CD4-positive, alpha-beta T cell treated with Interleukin-21 for 1 hour (primary cell): Measurements from ENCODE around the gene MID1IP1.

Experiments used
- DNase-seq: peaks from one replicate; pipeline ENCODE4 v3.0.0-alpha.2; 2020

The MID1IP1 gene, protein sequence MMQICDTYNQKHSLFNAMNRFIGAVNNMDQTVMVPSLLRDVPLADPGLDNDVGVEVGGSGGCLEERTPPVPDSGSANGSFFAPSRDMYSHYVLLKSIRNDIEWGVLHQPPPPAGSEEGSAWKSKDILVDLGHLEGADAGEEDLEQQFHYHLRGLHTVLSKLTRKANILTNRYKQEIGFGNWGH

DNA sequence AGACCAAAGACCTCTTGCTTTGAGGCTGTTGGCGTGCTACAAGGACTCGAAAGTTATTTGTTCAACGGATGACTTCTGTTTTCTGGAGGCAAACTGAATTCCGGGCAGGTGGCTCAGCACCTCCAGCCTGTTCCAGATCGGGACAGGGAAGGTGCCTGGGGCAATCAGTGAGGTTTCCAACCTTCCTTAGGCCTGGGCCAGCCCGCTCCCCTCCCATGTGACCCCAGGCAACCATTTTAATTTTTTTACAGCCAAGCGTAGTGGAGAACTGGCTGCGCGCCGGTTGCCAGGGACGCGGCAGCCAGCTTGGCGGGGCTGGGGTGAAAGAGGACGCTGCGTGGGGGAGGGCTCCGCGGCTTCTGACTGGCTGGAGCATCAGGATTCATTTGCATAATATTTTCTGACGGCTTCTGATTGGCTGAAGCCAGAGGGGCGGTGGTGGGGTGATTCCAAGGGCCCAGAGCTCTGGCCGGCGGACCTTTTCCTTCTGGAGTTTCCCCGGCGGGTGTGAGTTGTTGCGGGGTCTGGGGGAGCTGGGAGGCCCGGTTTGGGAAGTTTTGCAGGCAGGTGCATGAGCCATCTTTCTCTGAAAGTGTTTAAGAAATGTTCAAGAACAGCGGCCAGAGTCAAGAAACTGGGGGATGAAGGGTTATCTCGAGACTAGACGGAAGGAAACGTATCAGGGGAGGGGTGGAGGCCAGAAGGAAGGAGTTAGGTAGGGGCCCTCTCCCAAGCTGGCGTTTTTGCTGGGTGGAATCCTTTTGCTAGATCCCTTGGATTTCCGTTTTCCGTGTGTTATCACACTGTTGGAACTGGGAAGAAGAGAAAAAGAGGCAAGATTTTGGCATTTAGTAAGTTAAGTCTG, at the start of gene MID1IP1:
Gene MID1IP1 (plus strand): TSS at position 479 of the 865 bp plus-strand sequence. CDS start 3,488 bp downstream, outside the sequence.
- DNase-seq: peak; percentile 81

DNA sequence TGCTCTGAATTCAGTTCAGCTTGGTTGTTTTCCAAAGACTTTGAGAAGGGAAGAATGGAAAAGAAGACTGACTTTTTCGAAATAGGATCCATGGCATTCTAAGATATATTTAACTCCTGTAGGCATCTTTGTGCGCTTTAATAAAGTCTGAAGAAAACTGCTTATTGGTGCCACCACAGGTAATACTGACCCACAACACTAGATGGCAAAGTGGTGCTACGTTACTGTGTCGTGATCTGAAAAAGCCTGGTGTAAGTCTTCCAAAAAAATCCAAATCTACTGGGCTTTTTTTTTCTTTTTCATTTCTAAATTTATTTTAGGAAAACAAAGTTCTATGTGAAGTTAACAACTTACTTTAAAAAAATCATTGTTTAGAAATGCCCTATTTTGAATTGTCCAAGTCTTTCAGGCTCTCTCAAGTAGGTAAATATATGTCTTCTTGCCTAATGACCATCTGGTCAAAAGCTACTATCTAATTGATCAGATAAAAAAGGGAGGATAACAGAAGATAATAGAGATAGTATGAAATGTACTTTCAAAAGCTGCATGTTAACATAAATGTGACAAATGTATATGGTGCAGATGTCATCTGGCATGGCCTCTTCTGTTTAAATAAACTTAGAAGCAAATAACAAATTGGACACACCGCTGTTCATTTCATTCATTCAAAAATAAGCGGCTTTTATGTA, 47.0 kb upstream of the MID1IP1 start:
- DNase-seq: peak; percentile 42

DNA sequence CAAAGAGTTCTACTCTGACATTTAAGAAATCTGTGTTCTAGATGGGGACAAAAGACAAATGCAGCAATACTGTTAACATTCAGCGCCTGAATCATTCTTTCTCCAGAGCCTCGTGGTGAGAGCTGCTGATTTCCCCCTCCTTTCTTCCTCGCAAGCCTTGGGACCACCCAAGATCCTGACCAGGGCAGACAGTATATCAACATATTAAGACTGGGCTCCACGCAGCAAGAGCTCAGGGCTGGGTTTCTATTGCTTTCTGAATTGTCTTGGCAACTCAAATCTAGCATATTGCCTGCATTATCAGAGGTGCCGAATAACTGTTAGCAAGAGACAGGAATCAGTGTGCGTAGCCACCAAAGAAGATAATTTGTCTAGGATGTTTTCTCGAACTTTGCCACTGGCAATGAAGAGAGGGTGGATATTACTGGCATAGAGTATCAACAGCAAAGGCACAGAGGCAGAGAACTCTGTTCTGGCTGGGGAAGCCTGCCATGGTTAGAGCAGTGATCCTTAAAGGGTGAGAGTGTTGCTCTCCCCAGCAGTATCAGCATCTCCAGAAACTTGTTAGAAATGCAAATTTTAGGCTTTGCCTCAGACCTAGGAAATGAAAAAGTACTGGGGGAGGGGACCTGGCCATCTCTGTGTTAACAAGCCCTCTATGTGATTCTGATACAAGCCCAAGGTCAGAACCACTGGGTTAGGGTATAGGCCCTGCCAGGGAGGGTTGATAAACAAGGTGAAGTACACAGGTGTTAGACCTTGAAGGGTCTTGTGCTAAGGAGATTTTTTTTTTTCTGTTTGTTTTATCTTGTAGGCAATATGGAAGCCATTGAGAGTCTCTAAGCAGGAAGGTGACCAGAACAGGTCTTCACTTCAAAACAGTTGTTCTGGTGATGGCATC, 46.2 kb upstream of the MID1IP1 start:
- DNase-seq: no peak

DNA sequence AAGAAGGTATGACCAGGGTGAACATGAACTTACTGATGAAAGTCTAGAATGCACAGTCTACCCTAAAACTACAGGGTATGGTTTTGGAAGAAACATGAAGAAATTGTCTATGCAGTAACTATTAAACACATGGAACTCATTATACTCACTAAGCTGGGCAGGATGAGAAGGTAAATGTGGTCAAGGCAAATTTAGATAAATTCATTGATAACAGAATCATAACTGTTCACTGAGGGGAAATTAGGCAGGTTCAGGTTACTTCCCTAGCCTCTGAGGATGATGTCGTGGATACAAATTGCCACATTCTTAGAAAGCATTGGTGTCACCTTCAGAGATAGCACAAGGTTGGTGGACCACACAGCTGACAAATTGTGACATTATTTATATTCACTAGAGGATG, 40.4 kb upstream of the MID1IP1 start:
- no peak for DNase-seq

DNA sequence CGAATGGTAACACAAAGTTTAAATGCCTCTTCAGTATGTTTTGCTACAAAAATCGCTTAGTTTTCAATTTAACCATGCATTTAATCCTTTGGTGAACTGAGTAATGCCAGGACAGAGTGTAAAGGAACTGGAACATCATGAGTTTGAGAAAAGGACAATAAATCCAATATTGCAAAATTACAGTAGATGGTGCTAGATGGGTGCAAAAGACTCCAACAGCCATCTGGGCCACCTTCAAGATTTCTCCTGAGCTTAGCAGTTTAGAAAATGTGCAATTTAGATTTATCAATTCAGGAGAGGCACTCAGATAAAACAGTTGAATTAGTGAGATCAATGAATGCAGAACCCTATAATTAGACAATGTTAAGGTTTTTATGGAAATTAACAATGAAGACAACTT, 33.2 kb upstream of the MID1IP1 start:
- peak; percentile 36 for DNase-seq

DNA sequence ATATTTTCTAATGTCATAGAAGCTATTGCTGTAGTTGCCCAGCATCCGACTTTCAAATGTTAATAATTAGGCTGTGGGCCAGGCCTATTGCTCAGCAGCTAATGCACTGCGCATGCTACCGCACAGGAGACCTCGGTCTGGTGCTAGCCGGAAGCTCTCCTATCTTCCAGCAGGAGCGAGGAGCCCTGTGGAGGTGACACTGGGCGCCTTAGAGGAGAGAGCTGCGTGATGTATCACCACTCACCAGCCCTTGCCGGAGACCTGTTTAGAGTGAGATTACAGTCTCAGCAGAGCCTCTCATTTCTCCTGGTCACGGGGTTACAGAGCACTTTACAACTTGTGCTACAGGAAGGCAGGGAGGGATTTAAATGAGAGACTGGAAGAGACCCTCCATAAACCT, 31.1 kb upstream of the MID1IP1 start:
- DNase-seq: no peak

DNA sequence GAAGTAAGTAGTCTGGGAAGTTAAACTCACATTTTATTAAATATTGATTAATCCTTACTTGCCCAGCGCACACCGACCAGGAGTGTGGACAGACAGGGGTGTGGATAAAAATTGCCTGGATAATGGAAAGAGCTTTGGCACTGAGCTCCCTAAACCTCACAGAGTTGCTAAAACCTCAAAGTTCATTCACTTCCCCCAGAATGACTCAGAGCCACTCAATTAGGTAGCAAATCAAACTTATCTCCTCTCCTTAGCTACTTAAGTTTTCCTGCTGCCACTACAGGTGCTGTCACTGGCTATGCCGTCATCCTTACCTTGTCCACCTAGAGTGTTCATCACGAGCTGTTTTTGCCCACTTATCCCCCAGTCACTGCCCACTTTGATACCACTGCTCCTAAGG, 27.0 kb upstream of the MID1IP1 start:
- DNase-seq: no peak

DNA sequence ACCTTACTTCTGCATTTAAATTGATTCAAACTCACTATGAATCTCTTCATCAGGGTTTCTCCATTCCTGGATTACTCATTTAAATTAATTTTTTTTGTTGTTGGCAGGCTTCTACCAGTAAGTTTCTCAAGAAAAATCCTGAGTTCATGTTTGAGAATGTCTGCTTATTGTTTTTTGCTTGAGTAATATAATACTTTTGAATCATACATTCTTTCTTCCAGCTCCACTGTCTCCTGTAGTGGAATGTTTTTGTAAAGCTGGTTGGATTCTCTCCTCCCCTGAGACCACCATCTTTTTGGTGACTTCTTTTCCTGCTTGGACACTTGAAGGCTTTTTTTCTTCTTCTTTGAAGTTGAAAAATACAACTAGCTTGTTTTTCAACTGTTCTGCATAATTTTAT, 4.3 kb upstream of the MID1IP1 start:
- no peak for DNase-seq

DNA sequence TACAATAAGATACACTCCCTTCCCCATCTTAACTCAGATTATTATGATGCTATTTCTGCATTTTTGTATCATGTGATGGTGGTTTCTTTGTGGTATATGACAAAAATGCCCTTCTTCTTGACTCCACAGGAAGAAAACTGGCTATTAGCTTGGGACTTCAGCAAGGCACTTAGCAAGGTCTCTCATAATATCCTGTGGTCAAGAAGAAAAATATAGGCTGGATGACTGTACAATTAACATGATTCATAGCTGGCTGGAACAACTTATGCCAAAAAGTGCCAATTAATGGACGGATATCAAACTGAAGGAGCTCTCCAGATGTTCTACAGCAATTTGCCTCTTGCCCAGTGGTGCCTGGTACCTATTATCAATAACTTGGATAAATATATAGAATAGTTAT, 2.3 kb upstream of the MID1IP1 start:
- DNase-seq: no peak

DNA sequence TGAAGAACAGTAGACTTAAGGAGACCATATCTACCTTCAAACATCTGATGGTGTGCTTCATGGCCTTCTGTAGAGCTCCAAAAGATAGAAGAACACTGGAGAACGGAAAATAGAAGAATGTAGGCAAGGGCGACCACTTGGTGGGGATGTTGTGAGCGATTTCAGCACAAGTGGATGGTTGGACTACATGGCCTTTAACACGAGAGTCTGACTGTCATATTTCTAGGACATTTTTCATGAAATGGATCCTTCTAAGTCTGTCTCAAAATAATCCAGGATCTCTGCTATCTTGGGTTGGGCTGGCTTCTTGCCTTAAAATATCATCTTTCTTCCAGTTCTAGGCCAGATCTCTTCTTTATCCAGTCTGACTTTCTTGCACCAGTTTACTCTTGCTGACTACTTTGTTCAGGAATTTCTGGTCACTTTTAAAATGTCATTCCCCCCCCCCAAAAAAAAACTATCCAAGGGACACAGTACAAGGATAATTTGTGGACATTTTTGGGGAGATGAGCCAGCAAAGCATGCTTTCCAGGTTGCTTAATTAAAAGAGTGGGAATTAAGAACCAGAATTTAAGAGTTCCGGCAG, 1.2 kb upstream of the MID1IP1 start:
- peak; percentile 35 for DNase-seq

DNA sequence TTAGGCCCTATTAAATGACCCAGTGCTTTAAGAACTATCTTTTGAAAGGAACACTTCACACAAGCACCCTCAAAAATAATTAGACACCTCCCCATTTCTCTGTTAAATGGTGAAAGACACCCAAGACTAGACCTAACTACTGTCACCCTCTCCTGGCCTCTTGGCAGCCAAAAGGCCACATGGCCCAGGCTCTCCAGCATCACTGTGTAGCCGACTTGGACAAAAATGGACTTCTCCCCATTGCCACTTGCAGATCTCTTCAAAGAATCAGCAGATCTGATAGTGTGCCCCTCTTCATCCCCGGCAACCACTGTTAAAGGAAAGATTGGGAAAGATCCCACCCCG, 2.0 kb downstream of the MID1IP1 start:
- no peak for DNase-seq

DNA sequence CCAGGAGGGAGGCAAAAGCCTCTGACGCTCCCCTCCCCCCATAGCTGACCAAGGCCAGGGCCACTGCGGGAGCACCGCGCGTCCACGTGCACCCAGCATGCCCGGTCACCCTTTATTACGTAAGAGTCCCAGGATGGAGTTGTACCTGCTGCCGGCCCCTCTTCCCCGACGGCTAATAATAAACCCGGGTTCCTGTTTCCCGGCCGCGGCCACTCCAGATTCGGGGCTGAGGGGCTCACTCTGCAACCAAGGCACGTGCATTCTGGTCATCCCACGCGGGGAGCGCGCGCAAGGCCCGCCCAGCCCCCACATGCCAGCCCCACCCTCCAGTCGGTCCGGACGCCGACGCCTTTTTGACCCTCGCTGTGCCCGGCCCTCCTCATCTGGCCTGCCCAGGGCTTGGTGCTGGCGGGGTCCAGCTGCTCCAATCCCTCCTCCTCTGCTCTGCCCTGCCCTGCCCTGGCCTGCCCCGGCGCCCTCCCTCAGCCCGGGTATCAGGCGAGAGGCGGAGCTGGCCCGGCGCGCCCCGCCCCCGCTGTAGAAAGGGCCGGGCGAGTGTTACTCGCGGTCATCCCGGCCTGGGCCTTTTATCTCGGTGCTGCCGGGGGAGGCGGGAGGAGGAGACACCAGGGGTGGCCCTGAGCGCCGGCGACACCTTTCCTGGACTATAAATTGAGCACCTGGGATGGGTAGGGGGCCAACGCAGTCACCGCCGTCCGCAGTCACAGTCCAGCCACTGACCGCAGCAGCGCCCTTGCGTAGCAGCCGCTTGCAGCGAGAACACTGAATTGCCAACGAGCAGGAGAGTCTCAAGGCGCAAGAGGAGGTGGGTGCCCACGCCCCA, 2.6 kb downstream of the MID1IP1 start:
- DNase-seq: peak; percentile 79

DNA sequence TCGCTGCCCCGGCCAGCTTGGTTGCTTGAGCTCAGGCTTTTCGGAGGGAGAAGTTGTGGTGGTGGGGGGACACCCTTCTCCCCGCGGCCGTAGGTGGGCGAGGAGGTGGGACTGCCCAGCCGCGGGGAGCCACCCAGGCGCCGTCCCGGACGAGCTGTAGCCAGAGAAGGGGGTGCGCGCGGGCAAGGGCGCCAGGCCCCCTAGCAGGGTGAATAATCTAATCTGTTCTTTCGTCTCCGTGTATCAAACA, 3.1 kb downstream of the MID1IP1 start:
- no peak for DNase-seq

DNA sequence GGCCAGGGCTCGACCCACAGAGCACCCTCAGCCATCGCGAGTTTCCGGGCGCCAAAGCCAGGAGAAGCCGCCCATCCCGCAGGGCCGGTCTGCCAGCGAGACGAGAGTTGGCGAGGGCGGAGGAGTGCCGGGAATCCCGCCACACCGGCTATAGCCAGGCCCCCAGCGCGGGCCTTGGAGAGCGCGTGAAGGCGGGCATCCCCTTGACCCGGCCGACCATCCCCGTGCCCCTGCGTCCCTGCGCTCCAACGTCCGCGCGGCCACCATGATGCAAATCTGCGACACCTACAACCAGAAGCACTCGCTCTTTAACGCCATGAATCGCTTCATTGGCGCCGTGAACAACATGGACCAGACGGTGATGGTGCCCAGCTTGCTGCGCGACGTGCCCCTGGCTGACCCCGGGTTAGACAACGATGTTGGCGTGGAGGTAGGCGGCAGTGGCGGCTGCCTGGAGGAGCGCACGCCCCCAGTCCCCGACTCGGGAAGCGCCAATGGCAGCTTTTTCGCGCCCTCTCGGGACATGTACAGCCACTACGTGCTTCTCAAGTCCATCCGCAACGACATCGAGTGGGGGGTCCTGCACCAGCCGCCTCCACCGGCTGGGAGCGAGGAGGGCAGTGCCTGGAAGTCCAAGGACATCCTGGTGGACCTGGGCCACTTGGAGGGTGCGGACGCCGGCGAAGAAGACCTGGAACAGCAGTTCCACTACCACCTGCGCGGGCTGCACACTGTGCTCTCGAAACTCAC, 3.6 kb downstream of the MID1IP1 start:
- DNase-seq: no peak

DNA sequence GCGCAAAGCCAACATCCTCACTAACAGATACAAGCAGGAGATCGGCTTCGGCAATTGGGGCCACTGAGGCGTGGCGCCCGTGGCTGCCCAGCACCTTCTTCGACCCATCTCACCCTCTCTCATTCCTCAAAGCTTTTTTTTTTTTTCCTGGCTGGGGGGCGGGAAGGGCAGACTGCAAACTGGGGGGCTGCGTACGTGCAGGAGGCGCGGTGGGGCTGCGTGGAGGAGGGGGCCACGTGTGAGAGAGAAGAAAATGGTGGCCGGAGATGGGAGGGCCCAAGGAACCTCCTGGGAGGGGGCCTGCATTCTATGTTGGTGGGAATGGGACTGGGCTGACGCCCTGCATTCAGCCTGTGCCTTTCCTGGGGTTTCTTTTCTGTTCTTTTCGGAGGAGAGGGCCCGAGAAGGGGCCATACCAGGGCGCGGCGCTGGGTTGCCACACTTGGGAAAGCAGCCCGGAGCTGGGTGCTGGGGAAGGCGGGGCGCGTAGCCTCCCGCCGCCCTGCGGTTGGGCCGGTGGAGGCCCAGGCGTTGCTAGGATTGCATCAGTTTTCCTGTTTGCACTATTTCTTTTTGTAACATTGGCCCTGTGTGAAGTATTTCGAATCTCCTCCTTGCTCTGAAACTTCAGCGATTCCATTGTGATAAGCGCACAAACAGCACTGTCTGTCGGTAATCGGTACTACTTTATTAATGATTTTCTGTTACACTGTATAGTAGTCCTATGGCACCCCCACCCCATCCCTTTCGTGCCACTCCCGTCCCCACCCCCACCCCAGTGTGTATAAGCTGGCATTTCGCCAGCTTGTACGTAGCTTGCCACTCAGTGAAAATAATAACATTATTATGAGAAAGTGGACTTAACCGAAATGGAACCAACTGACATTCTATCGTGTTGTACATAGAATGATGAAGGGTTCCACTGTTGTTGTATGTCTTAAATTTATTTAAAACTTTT, 4.5 kb downstream of the MID1IP1 start:
- DNase-seq: peak; percentile 77

DNA sequence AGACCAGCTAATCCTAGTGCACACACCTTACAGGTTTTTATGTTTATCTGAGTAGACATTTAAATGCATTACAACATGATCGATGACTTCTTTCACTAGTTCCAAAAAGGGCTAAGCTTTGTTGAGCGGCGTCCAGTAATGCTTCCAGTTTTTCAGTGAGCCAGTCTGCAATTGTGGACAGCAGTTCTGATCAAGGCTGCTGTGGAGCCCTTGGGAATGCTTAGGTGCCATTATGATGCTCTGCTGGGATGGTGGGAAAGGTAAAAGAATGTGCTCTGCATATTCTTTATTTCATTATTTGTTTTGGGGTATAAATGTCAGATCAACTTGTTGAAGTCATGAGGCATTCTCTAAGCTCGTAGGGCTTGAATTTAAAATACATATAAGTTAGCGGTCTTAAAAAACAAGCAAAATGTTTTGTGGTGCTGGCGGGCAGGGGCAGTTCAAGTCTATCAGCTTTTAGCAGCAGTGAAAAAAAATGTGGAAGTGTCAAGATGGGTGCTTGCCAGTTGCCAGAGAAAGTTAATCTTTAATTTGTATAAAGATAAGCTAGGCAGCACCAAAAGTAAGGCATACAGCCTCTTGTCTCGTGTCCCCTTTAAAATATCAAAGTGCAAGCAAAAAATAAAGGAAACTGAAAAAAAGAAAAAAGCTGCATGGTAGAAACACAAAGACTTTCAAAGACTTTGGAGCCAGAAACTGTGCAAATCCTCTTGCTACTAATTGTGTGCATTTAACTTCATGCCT, 5.8 kb downstream of the MID1IP1 start:
- no peak for DNase-seq

DNA sequence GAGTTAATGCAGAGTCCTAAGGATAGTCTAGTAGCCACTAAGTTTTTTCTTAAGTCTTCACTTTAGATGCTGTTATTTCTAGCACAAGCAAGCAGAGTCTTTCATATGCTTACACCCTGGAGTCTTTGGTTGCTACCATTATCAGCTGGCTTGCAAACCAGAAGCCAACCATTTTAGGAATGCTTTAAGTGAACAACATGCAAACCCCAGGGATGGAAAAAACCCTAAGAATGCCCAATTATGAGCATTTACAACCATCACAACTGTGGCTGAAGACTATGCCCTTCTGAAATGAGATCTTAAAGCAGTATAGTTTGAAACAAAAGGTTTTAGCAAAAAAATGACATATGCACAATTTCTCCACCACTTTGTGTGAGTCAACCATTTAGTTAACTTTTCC, 6.6 kb downstream of the MID1IP1 start:
- no peak for DNase-seq

DNA sequence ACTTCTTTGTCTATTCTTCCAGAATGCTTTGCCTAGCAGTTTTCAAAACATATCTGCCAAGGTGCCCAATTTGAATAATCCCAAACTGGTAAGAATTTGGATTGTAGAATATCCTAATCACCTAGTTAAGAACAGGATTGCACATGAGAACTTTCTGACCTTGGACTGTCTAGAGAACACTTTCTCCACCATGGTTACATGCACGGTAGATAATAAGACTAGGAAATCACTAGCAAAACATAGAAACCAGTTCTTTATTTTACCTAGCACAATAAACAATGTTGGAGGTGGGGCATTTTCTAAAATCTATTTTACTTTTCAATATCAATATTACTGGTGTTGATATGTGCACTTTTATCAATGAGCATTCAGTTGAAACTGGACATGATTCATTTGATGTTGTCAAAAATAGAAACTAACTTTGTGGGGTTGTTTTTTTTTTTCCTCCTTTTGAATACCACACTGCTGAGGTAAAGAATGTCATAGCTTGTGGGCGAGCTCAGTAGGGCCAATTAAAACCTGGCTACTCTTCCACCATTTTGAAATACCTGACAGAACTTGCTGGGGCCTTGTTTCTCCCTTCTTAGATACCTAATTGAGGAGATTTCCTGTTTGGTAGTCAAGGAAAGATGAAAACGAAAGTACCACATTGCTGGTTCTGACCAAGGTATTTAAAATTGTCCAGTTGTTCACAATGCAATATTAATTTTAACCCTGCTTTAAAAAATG, 10.4 kb downstream of the MID1IP1 start:
- DNase-seq: peak; percentile 59
